ENCODE results near the gene MAGI1. TPM values are rescaled to one million over a fixed set of nuclear protein-coding genes. Genes with fewer than 3 reads are reported as not detected.

MAGI1 gene
- total RNA-seq, 1 donor from 2014 or later = 49.8 TPM

- H3K27ac Mint-ChIP-seq (ENCODE audit: unreplicated experiment) = no peak overlapping the region
These were observed 630.1 kb downstream of the MAGI1 start for GRCh38 chr3:65408531-65409175.

DNA sequence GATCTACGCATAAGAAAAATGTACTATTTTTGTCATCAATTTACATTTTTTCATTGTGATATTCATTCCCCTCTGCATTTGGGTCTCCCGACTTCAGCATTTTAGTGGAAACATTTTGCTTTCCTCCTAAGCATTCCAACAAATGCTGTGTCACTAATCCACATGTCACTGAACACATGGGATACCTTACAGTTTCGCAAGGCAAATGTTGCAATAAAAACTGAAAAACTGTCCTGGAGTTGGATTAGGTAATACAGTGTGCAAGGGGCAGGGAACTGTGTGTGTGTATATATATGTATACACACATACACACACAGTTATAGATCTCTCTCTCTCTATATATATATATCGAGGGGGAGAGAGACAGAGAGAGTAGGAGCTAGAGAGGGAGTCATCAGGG lies 632.2 kb downstream of the MAGI1 start:
- Mint-ChIP-seq H3K27me3 (ENCODE audit: low read depth) (no peaks in the 10 kb centered on the region), H3K9me3 (no peaks in the 10 kb centered on the region), H3K4me1 (peaks cover 33% of the 10 kb centered on the region), H3K36me3 (ENCODE audit: low read depth) (peaks cover 5% of the 10 kb centered on the region), H3K4me3 (no peak overlapping the region), H3K27ac (ENCODE audit: unreplicated experiment) (no peak overlapping the region)
- DNase-seq (ENCODE audit: low read depth, low spot score) = no peak
- TF ChIP-seq CTCF (conservative IDR thresholded peaks at IDR 0.05) = no peak

More at GRCh38 chr3:65408531-65409175, 630.1 kb downstream of the MAGI1 start:
- no peak for TF ChIP-seq CTCF (conservative IDR thresholded peaks at IDR 0.05)
- Mint-ChIP-seq H3K9me3 (no peaks in the 10 kb centered on the region), H3K27me3 (ENCODE audit: low read depth) (no peaks in the 10 kb centered on the region), H3K4me1 (peaks cover 26% of the 10 kb centered on the region), H3K4me3 (no peak overlapping the region), H3K36me3 (ENCODE audit: low read depth) (peaks cover 8% of the 10 kb centered on the region)
- no peak for DNase-seq (ENCODE audit: low read depth, low spot score)

- no peak overlapping the region for H3K4me3 Mint-ChIP-seq
- H3K4me1 Mint-ChIP-seq = peaks cover 34% of the 10 kb centered on the region
- H3K27ac Mint-ChIP-seq (ENCODE audit: unreplicated experiment) = no peak overlapping the region
These were observed 636.1 kb downstream of the MAGI1 start for GRCh38 chr3:65402597-65402996.

GRCh38 chr3:65401359-65402305 lies 637.1 kb downstream of the MAGI1 start:
- DNase-seq (ENCODE audit: low read depth, low spot score) = no peak

More at GRCh38 chr3:65402597-65402996, 636.1 kb downstream of the MAGI1 start:
- no peaks in the 10 kb centered on the region for H3K27me3 Mint-ChIP-seq (ENCODE audit: low read depth)
- no peaks in the 10 kb centered on the region for H3K9me3 Mint-ChIP-seq
- no peaks in the 10 kb centered on the region for H3K36me3 Mint-ChIP-seq (ENCODE audit: low read depth)
- no peak for DNase-seq (ENCODE audit: low read depth, low spot score)
- TF ChIP-seq CTCF (conservative IDR thresholded peaks at IDR 0.05) = no peak

More at GRCh38 chr3:65401359-65402305, 637.1 kb downstream of the MAGI1 start:
- no peak for TF ChIP-seq CTCF (conservative IDR thresholded peaks at IDR 0.05)
- Mint-ChIP-seq H3K27me3 (ENCODE audit: low read depth) (no peaks in the 10 kb centered on the region), H3K4me1 (peaks cover 34% of the 10 kb centered on the region), H3K9me3 (no peaks in the 10 kb centered on the region), H3K4me3 (peak overlapping the region; percentile 52), H3K27ac (ENCODE audit: unreplicated experiment) (peak overlapping the region; percentile 23), H3K36me3 (ENCODE audit: low read depth) (peaks cover 5% of the 10 kb centered on the region)

Measured in neural crest cell (in vitro differentiated cells).